B cell (primary cell): ENCODE measurements around the gene PDE11A. TPM values are rescaled to one million over a fixed set of nuclear protein-coding genes. Genes with fewer than 3 reads are reported as not detected.

Experiments used
- ATAC-seq: fragments of 200-7000 bp; cut with Tn5 transposase; one replicate; pipeline ENCODE4 v1.10.0; 2021; ENCODE audit warnings: low read depth, mild to moderate bottlenecking, moderate number of reproducible peaks, moderate library complexity
- CTCF ChIA-PET: fragments of 350-600 bp; sonication (Branson Sonifier 250); formaldehyde crosslinking; loops from one replicate; lab custom pipeline; 2021; ENCODE audit warnings: antibody characterized with exemption, inconsistent platforms; lab: Charles Lee
- POLR2A ChIA-PET: fragments of 350-600 bp; sonication (Branson Sonifier 250); formaldehyde crosslinking; loops from one replicate; lab custom pipeline; 2021; ENCODE audit warnings: antibody characterized with exemption; lab: Charles Lee
- DNase-seq: peaks from one replicate; pipeline ENCODE4 v3.0.0; 2013
- H2AFZ ChIP-seq: 2 replicates; pipeline ENCODE4 v1.6.1; 2012; ENCODE audit warnings: mild to moderate bottlenecking, low read depth, low read length; ENCODE audit not compliant: insufficient read depth, poor library complexity, severe bottlenecking
- H3K27ac ChIP-seq, 2 donors: 1 replicate in 1 of 2; 2 replicates in 1 of 2; pipeline ENCODE4 v1.5.1; 2012 to 2013; ENCODE audit warnings: low read length in 2 of 2, mild to moderate bottlenecking in 2 of 2, moderate library complexity in 1 of 2
- H3K27me3 ChIP-seq, 4 experiments: fragments of 200-600 bp in 1 of 4; sonication (generic) in 1 of 4; replicated peaks in 1 of 4; 1 replicate in 2 of 4; 2 replicates in 2 of 4; pipeline versions ENCODE4 v1.6.1 to v1.7.0; 2013 to 2016; ENCODE audit warnings: low read length in 3 of 4, mild to moderate bottlenecking in 2 of 4, mixed read lengths in 1 of 4, moderate library complexity in 1 of 4; ENCODE audit not compliant: insufficient read depth in 4 of 4, control insufficient read depth in 3 of 4; ENCODE audit errors: control extremely low read depth in 1 of 4
- H3K36me3 ChIP-seq, 2 experiments: replicated peaks in 1 of 2; 1 replicate in 1 of 2; 2 replicates in 1 of 2; pipeline versions ENCODE4 v1.6.1 to v1.7.1; 2013; ENCODE audit warnings: low read length in 1 of 2; ENCODE audit not compliant: insufficient read depth in 2 of 2, control insufficient read depth in 1 of 2; ENCODE audit errors: control extremely low read depth in 1 of 2, extremely low read depth in 1 of 2
- H3K4me1 ChIP-seq, 2 donors: fragments of 200-600 bp in 1 of 2; sonication (generic) in 1 of 2; 1 replicate in 1 of 2; 2 replicates in 1 of 2; pipeline versions ENCODE4 v1.5.1 to v1.6.1; 2013 to 2017; ENCODE audit warnings: low read length in 2 of 2; ENCODE audit not compliant: control insufficient read depth in 2 of 2, insufficient read depth in 2 of 2
- H3K4me2 ChIP-seq: replicated peaks from 2 replicates; pipeline ENCODE3; 2012; ENCODE audit warnings: mild to moderate bottlenecking, low read depth, low read length; ENCODE audit not compliant: poor library complexity, severe bottlenecking
- H3K4me3 ChIP-seq, 5 experiments: fragments of 200-600 bp in 1 of 5; sonication (generic) in 1 of 5; 1 replicate in 3 of 5; 2 replicates in 2 of 5; pipeline versions ENCODE4 v1.5.1 to v1.7.0; 2011 to 2016; ENCODE audit warnings: low read length in 4 of 5, mild to moderate bottlenecking in 4 of 5, low read depth in 2 of 5, control low read depth in 1 of 5, moderate library complexity in 1 of 5; ENCODE audit not compliant: insufficient read depth in 1 of 5; ENCODE audit errors: control extremely low read depth in 1 of 5, extremely low read depth in 1 of 5
- H3K79me2 ChIP-seq: fragments of 200-600 bp; sonication (generic); one replicate; pipeline ENCODE4 v1.6.0; 2016; ENCODE audit warnings: low read length; ENCODE audit not compliant: control insufficient read depth, insufficient read depth
- H3K9ac ChIP-seq: fragments of 200-600 bp; sonication (generic); 2 replicates; pipeline ENCODE4 v1.6.1; 2017; ENCODE audit warnings: mild to moderate bottlenecking, low read length, moderate library complexity
- H3K9me3 ChIP-seq, 3 donors: one replicate each; pipeline versions ENCODE4 v1.6.1 to v1.7.1; 2013; ENCODE audit warnings: low read length in 2 of 3; ENCODE audit not compliant: control insufficient read depth in 2 of 3, insufficient read depth in 1 of 3; ENCODE audit errors: control extremely low read depth in 1 of 3
- H4K20me1 ChIP-seq: 2 replicates; pipeline ENCODE4 v1.6.0; 2012; ENCODE audit warnings: mild to moderate bottlenecking, low read length; ENCODE audit not compliant: insufficient read depth, control insufficient read depth, poor library complexity, severe bottlenecking
- H3K27ac Mint-ChIP-seq: one replicate; pipeline ENCODE4 v1.8.0; 2021; ENCODE audit warnings: mixed read lengths
- H3K27me3 Mint-ChIP-seq: one replicate; pipeline ENCODE4 v1.8.0; 2021; ENCODE audit warnings: mixed read lengths
- H3K4me1 Mint-ChIP-seq: one replicate; pipeline ENCODE4 v1.8.0; 2021; ENCODE audit warnings: mixed read lengths
- H3K4me3 Mint-ChIP-seq: one replicate; pipeline ENCODE4 v1.8.0; 2021; ENCODE audit warnings: mixed read lengths
- H3K9me3 Mint-ChIP-seq: one replicate; pipeline ENCODE4 v1.8.0; 2022; ENCODE audit warnings: mixed read lengths; ENCODE audit not compliant: insufficient read depth
- CTCF ChIP-seq: fragments of 200-600 bp; IDR thresholded peaks from one replicate; pipeline ENCODE4 v1.8.0; 2022; ENCODE audit warnings: antibody characterized with exemption, mild to moderate bottlenecking
- EZH2 ChIP-seq: IDR thresholded peaks from 2 replicates; pipeline ENCODE4 v1.6.1; 2012; ENCODE audit warnings: borderline replicate concordance, low read depth, mild to moderate bottlenecking, moderate library complexity, low read length; ENCODE audit not compliant: insufficient read depth, poor library complexity, severe bottlenecking
- WGBS: methylation state at CpG from one replicate; pipeline ENCODE4 v1.1.5; 2013; ENCODE audit warnings: missing lambda C conversion rate; ENCODE audit not compliant: insufficient coverage; 5-methylcytosine and 5-hydroxymethylcytosine counted together
- intact Hi-C: fragments of 100-400 bp; cut with micrococcal nuclease; formaldehyde crosslinking; loops from one replicate; pipeline ENCODE4 v1.10.0; 2022
- polyA plus RNA-seq: library from polyadenylated mRNA; depleted of rRNA; stranded (reverse); fragments of >200 nt; gene quantifications from 2 replicates; pipeline ENCODE4 v1.2.3, GENCODE V29; 2012
- total RNA-seq, 2 donors: library from RNA; stranded (reverse); fragments of 120-200 nt in 1 of 2; gene quantifications; 1 replicate in 1 of 2; 2 replicates in 1 of 2; pipeline versions ENCODE4 v1.2.3 to v1.2.4, GENCODE V29; 2013 to 2022

PDE11A gene
- total and polyA plus RNA-seq, 2 donors (not counting 1 experiment from before 2014, with no cell fraction given), result 0.25 TPM; not detected in 1

- H3K79me2 ChIP-seq, result no peaks in the 10 kb centered on the region
- no peak overlapping the region for H3K4me3 Mint-ChIP-seq
- no peak for TF ChIP-seq CTCF
- no peak for TF ChIP-seq EZH2
- ATAC-seq (no peak), DNase-seq (no peak)
- H3K4me1 Mint-ChIP-seq, result no peaks in the 10 kb centered on the region
- intact Hi-C loops, result no loop called here
- ChIA-PET POLR2A (no interaction called here), CTCF (interaction anchor here (2.3 kb wide), 1 partner anchor 16 kb away, joined by 6 read pairs; no protein-coding TSS in a partner anchor)
- peaks cover 4% of the 10 kb centered on the region for H3K27me3 Mint-ChIP-seq
- H3K9me3 Mint-ChIP-seq, result no peaks in the 10 kb centered on the region
- no peaks in the 10 kb centered on the region for H3K4me1 ChIP-seq
- H3K9ac ChIP-seq, result no peak overlapping the region
- H3K27ac Mint-ChIP-seq, result no peak overlapping the region
- H3K9me3 ChIP-seq, result no peaks in the 10 kb centered on the region
- no peaks in the 10 kb centered on the region for H3K36me3 ChIP-seq
- no peaks in the 10 kb centered on the region for H4K20me1 ChIP-seq
- no peak overlapping the region for H3K4me2 ChIP-seq
- peaks cover 0 to 7% (median 0%) of the 10 kb centered on the region in 4 experiments for H3K27me3 ChIP-seq
- no peak overlapping the region for H3K4me3 ChIP-seq
- WGBS, result 100% methylated on average over 2 of the region's 4 CpGs
- H3K27ac ChIP-seq, result no peak overlapping the region
- H2AFZ ChIP-seq, result no peak overlapping the region
Measured at GRCh38 chr2:177705511-177706173, 366.9 kb downstream of the PDE11A start.

GRCh38 chr2:177703159-177703558 lies 369.4 kb downstream of the PDE11A start:
- intact Hi-C loops, result no loop called here
- ChIA-PET CTCF (interaction anchor here (2.3 kb wide), 1 partner anchor 18 kb away, joined by 6 read pairs; no protein-coding TSS in a partner anchor), POLR2A (no interaction called here)
- H3K27me3 Mint-ChIP-seq, result peaks cover 4% of the 10 kb centered on the region
- no peaks in the 10 kb centered on the region for H3K9me3 Mint-ChIP-seq
- Histone ChIP-seq H3K9ac (no peak overlapping the region), H3K4me3 (no peak overlapping the region), H2AFZ (no peak overlapping the region), H3K27ac (no peak overlapping the region), H3K27me3 (no peaks in the 10 kb centered on the region), H3K4me1 (no peaks in the 10 kb centered on the region), H4K20me1 (no peaks in the 10 kb centered on the region), H3K9me3 (no peaks in the 10 kb centered on the region), H3K79me2 (no peaks in the 10 kb centered on the region), H3K4me2 (no peak overlapping the region), H3K36me3 (no peaks in the 10 kb centered on the region)
- ATAC-seq (no peak), DNase-seq (no peak)
- no peak overlapping the region for H3K4me3 Mint-ChIP-seq
- H3K4me1 Mint-ChIP-seq, result no peaks in the 10 kb centered on the region
- WGBS, result no CpG with 5 or more reads among the region's 1 CpG
- H3K27ac Mint-ChIP-seq, result no peak overlapping the region
- no peak for TF ChIP-seq EZH2
